Adrenal gland (tissue), 12 donors: ENCODE measurements around the gene PELO. TPM values are rescaled to one million over a fixed set of nuclear protein-coding genes. Genes with fewer than 3 reads are reported as not detected.

Experiments used
- DNase-seq, 7 donors: peaks; one replicate each; pipeline ENCODE4 v3.0.0-alpha.2; 2019 to 2020
- H3K27ac ChIP-seq, 5 donors: fragments of 200-600 bp; sonication (generic) in 4 of 5; 1 replicate in 3 of 5; 2 replicates in 2 of 5; pipeline versions ENCODE4 v1.5.1 to v1.8.0; 2016 to 2020; ENCODE audit warnings: mild to moderate bottlenecking in 1 of 5
- H3K27me3 ChIP-seq: fragments of 200-600 bp; 2 replicates; pipeline ENCODE4 v1.8.0; 2021
- H3K36me3 ChIP-seq, 2 donors: fragments of 200-600 bp; replicated peaks in 1 of 2; 1 replicate in 1 of 2; 2 replicates in 1 of 2; pipeline versions ENCODE4 v1.5.1 to v1.8.0; 2018 to 2022
- H3K4me1 ChIP-seq, 2 donors: fragments of 200-600 bp; replicated peaks in 1 of 2; 1 replicate in 1 of 2; 2 replicates in 1 of 2; pipeline versions ENCODE4 v1.5.1 to v1.8.0; 2018 to 2021
- H3K4me3 ChIP-seq, 4 donors: fragments of 200-600 bp; sonication (generic) in 3 of 4; one replicate each; pipeline ENCODE4 v1.5.1; 2016 to 2018
- H3K9me3 ChIP-seq, 3 donors: fragments of 200-600 bp; sonication (generic) in 1 of 3; replicated peaks in 1 of 3; 1 replicate in 2 of 3; 2 replicates in 1 of 3; pipeline versions ENCODE4 v1.5.1 to v1.8.0; 2016 to 2021
- CTCF ChIP-seq, 6 experiments: fragments of 450-650 bp in 4 of 6; fragments of 200-600 bp in 2 of 6; sonication (generic) in 1 of 6; IDR thresholded peaks; 1 replicate in 5 of 6; 2 replicates in 1 of 6; pipeline versions ENCODE4 v1.5.1 to v1.8.0; 2016 to 2021; ENCODE audit warnings: antibody characterized with exemption in 6 of 6, mild to moderate bottlenecking in 2 of 6, moderate library complexity in 1 of 6
- POLR2A ChIP-seq, 2 donors: fragments of 450-650 bp; IDR thresholded peaks; one replicate each; pipeline ENCODE4 v1.6.1; 2017; ENCODE audit warnings: antibody characterized with exemption in 2 of 2, mild to moderate bottlenecking in 2 of 2, moderate library complexity in 1 of 2
- WGBS, 4 donors: extraction: QIAGEN DNeasy Blood & Tissue Kit in 2 of 4; methylation state at CpG; one replicate each; pipeline versions ENCODE4 v1.1.5 to v1.1.7; 2013 to 2017; 5-methylcytosine and 5-hydroxymethylcytosine counted together
- intact Hi-C, 2 donors: fragments of 100-400 bp; cut with DNase I; formaldehyde crosslinking; loops; one replicate each; pipeline versions ENCODE4 v1.14.1 to v1.15.0; 2022 to 2023
- polyA plus RNA-seq, 3 donors: library from polyadenylated mRNA; stranded (reverse); fragments of 200-250 nt in 2 of 3; fragments of 350-450 nt in 1 of 3; fragmentation: Illumina TruSeq in 1 of 3; extraction: RNeasy Lipid Tissue Mini Kit (QIAGEN cat#74804) in 1 of 3; gene quantifications; one replicate each; pipeline ENCODE4 v1.2.3, GENCODE V29; 2013 to 2014
- total RNA-seq, 9 donors: library from RNA; depleted of rRNA in 4 of 9; stranded (reverse); fragments of >200 nt in 4 of 9; fragments of 120-200 nt in 1 of 9; fragmentation: NEBNext Ultra II Directional in 1 of 9; extraction: Animal tissue kit (Norgen Biotek cat#: 25700) in 1 of 9; gene quantifications; one replicate each; pipeline versions ENCODE4 v1.1.0 to v1.2.4, GENCODE V29; 2013 to 2023
- donor health status: healthy with polysubstance abuse.
- donor health status: Bipolar disorder and iron deficiency.
- donor health status: DM: yes; HTN: yes; CAD: no.
- donor health status: DM: no; HTN: no; CAD: no.
- donor health status: DM: no; HTN: no; CAD: no.
- donor health status: DM: yes; HTN: yes; CAD: no.

Gene PELO
- total and polyA plus RNA-seq, 12 donors = 17.8 to 147 (median 68.7) TPM

GRCh38 chr5:52802272-52802973 lies 14.7 kb downstream of the PELO start:
- 28 to 31% (median 30%) methylated on average over 2 of the region's 2 CpGs for WGBS, 4 donors
- no peak for TF ChIP-seq POLR2A (IDR thresholded peaks at IDR 0.05)
- TF ChIP-seq CTCF (IDR thresholded peaks at IDR 0.05) = no peak
- H3K27me3 ChIP-seq = no peaks in the 10 kb centered on the region
- peaks cover 0 to 8% of the 10 kb centered on the region in 2 donors for H3K36me3 ChIP-seq
- no peaks in the 10 kb centered on the region for H3K9me3 ChIP-seq
- DNase-seq = no peak
- peaks cover 48 to 79% of the 10 kb centered on the region in 2 donors for H3K4me1 ChIP-seq
- H3K27ac ChIP-seq = peak overlapping the region; percentile 28 to 99 (median 97)
- peak overlapping the region in 2 of 4 donors; percentile 44 to 74 for H3K4me3 ChIP-seq
- intact Hi-C loops = no loop called here

- H3K27ac ChIP-seq = peak overlapping the region; percentile 18 to 97 (median 51)
- H3K36me3 ChIP-seq = peaks cover 0 to 8% of the 10 kb centered on the region in 2 donors
- no peaks in the 10 kb centered on the region for H3K9me3 ChIP-seq
Measured at GRCh38 chr5:52802974-52803336, 15.2 kb downstream of the PELO start.

GRCh38 chr5:52804387-52804791 lies 16.7 kb downstream of the PELO start:
- peak overlapping the region in 4 of 5 donors; percentile 0 to 96 (median 40) for H3K27ac ChIP-seq
- WGBS, 4 donors = 23 to 42% (median 31%) methylated on average over 2 of the region's 2 CpGs
- H3K4me1 ChIP-seq = peaks cover 30 to 80% of the 10 kb centered on the region in 2 donors
- no peaks in the 10 kb centered on the region for H3K9me3 ChIP-seq
- H3K27me3 ChIP-seq = no peaks in the 10 kb centered on the region
- no peak for DNase-seq
- peaks cover 0 to 8% of the 10 kb centered on the region in 2 donors for H3K36me3 ChIP-seq
- intact Hi-C loops = no loop called here
- no peak for TF ChIP-seq POLR2A (IDR thresholded peaks at IDR 0.05)
- no peak for TF ChIP-seq CTCF (IDR thresholded peaks at IDR 0.05)
- H3K4me3 ChIP-seq = peak overlapping the region in 1 of 4 donors; percentile 74

More at GRCh38 chr5:52802974-52803336, 15.2 kb downstream of the PELO start:
- H3K4me3 ChIP-seq = peak overlapping the region in 2 of 4 donors; percentile 44 to 74
- H3K27me3 ChIP-seq = no peaks in the 10 kb centered on the region
- no peak for TF ChIP-seq CTCF (IDR thresholded peaks at IDR 0.05)
- no peak for TF ChIP-seq POLR2A (IDR thresholded peaks at IDR 0.05)
- intact Hi-C loops = no loop called here
- H3K4me1 ChIP-seq = peaks cover 43 to 79% of the 10 kb centered on the region in 2 donors
- WGBS, 4 donors = 13 to 19% (median 15%) methylated on average over 6 of the region's 6 CpGs
- DNase-seq = no peak

- peaks cover 0 to 8% of the 10 kb centered on the region in 2 donors for H3K36me3 ChIP-seq
- no peaks in the 10 kb centered on the region for H3K27me3 ChIP-seq
- no peak for TF ChIP-seq CTCF (IDR thresholded peaks at IDR 0.05)
- no peak for TF ChIP-seq POLR2A (IDR thresholded peaks at IDR 0.05)
- peak overlapping the region in 1 of 4 donors; percentile 74 for H3K4me3 ChIP-seq
- H3K9me3 ChIP-seq = no peaks in the 10 kb centered on the region
- H3K27ac ChIP-seq = peak overlapping the region in 4 of 5 donors; percentile 0 to 96 (median 40)
- 52 to 58% (median 57%) methylated on average over 2 of the region's 2 CpGs for WGBS, 4 donors
- DNase-seq = no peak
- peaks cover 31 to 86% of the 10 kb centered on the region in 2 donors for H3K4me1 ChIP-seq
- intact Hi-C loops = no loop called here
Measured at GRCh38 chr5:52804981-52805380, 17.3 kb downstream of the PELO start.
